GM21528 (cell line): ENCODE results near the gene CACNA1D.
A peak's percentile ranks its signal among the peaks of the same experiment; 100 is the strongest.

Experiments
- ATAC-seq: cut with Tn5 transposase; IDR thresholded peaks from one replicate; pipeline ENCODE4 v1.9.1; 2021; ENCODE audit warnings: mild to moderate bottlenecking, moderate library complexity; ENCODE audit not compliant: unreplicated experiment, low FRiP score

Gene CACNA1D

GRCh38 chr3:53524566-53524965 is 30.2 kb downstream of the CACNA1D start:
- ATAC-seq = no peak

- no peak for ATAC-seq
Observed at GRCh38 chr3:53525765-53526703, 31.6 kb downstream of the CACNA1D start.

DNA sequence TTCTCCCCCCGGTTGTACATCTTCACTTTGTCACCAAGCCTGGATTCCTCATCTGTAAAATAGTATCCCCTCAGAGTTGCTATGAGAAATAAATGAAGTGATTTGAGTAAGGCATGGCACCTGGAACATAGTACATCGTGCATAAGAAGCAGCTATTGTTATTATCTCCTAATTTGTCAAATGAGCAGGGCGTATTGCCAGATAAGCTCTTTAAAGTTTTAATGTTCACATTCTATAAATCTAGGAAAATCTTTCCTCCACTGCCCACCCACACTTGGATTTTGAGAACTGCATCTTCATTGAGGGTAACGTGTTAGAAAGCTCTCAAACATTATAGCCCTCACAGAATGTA is 32.3 kb downstream of the CACNA1D start:
- no peak for ATAC-seq

DNA sequence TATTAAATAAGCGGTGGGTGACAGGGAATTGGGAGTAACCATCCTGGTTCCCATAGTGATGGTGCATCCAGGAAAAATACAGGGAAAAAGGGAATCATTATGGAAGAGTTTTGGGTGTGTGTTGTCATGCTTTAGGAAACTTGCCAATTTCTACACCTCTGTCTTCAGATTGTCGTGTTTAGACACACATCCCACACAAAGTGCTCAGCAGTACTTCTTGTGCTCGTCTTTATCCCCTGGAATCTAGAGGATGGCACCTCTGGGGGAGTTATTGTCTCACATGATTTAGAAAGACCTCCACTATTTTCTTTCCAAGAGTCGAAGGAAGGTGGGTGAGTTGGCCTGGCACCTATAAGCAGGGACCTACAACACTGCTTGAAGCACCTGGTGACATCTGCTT is 35.8 kb downstream of the CACNA1D start:
- ATAC-seq = no peak

GRCh38 chr3:53531749-53532148 is 37.3 kb downstream of the CACNA1D start:
- no peak for ATAC-seq

DNA sequence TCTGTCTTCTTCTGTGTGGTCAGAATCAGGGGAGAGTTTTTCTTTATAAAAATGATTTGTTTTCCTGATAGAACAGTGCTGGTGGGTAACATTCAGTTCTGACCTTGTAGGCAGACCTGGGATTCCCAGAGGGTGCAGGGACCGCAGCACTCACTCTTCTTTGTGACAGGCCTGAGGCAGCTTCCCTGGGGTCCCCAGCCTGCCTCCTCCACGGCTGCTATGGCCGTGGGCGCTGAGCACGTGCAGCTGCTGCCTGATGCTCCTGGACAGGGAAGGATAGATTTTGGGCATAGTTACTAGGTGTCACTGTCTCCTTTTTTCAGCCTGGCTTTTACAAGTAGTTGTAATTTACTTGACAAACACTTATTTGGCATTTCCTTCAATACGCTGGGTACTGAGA is 39.1 kb downstream of the CACNA1D start:
- no peak for ATAC-seq

GRCh38 chr3:53534216-53534615 is 39.8 kb downstream of the CACNA1D start:
- no peak for ATAC-seq

- ATAC-seq = no peak
Observed at GRCh38 chr3:53534676-53535400, 40.4 kb downstream of the CACNA1D start.

- ATAC-seq = no peak
Observed at GRCh38 chr3:53536282-53536681, 41.9 kb downstream of the CACNA1D start.

GRCh38 chr3:53544357-53544756 is 49.9 kb downstream of the CACNA1D start:
- no peak for ATAC-seq

GRCh38 chr3:53545310-53545995 is 51.0 kb downstream of the CACNA1D start:
- ATAC-seq = no peak

DNA sequence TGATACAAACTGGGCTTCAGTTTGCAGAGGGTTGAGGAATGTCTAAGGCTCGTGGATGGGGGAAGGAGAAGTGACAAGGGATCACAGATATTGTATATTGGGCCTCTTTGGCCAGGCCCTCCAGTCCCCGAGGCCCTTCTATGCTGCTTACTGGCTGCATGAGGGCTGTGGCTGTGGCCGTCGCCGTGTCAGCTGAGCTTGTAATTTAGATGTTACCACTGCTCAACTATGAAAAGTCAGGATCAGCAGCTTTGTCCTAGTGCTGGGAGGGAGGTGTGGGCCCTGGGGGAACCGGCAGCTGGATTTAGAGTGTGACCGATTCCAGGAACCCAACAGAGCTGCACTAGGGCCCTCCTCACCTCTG is 51.6 kb downstream of the CACNA1D start:
- ATAC-seq = no peak

DNA sequence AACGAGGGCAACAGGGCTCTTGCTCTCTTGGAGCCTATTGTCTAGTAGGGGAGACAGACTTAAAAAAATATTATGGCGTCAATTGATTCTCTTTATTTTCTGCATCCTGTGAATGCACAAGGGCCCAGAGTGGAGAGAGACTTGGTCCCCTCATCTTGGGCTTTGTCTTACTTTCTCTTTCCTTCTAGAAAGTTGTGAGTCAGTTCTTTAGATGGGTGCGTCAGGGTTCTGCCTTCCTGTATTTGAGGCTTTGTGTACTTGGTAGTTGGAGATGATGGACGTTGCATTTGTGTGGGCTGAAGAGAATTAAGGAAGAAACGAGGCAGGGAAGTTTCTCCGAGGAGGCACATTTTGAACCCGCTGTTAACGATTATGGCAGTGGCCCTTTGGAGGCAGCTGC is 52.9 kb downstream of the CACNA1D start:
- no peak for ATAC-seq

GRCh38 chr3:53550005-53550620 is 55.7 kb downstream of the CACNA1D start:
- no peak for ATAC-seq

DNA sequence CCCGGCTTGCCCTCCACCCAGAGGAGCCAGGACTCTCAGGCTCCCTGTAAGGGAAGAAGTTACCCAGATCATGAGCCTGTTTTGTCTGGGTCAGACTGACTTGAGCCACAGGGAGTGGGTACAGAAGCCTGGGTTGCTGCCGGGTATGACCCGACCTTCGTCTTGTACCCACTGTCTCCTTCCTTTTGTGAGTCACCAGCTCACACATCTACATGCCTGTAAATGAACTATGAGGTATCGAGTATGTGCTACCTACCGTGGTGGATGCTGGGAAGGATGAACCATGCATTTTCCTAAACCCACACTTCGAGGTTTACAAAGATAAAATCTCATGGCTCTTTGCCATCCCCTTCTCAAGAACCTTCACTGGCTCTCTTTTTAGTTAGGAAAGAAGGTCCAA is 56.9 kb downstream of the CACNA1D start:
- ATAC-seq = no peak

DNA sequence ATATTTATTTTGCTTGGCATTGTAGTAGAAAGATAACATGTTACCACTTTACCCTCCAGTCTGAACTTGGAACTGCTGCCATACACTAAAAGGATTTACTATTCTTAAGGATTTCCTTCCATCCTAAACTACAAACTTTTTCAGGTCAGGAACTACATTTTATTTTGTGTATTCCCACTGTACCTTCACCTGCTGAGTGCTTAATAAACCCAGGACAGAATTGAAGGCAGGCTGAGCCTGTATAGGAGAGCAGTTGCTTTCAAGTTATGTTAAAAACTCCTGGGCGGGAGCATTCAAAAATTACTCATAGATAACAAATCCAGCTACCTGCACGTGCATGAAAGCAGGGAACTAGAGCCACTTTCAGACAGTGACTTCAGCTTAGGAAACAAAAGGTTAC is 58.3 kb downstream of the CACNA1D start:
- no peak for ATAC-seq

GRCh38 chr3:53553200-53553599 is 58.8 kb downstream of the CACNA1D start:
- no peak for ATAC-seq

GRCh38 chr3:53554559-53555067 is 60.2 kb downstream of the CACNA1D start:
- ATAC-seq = peak; percentile 82

DNA sequence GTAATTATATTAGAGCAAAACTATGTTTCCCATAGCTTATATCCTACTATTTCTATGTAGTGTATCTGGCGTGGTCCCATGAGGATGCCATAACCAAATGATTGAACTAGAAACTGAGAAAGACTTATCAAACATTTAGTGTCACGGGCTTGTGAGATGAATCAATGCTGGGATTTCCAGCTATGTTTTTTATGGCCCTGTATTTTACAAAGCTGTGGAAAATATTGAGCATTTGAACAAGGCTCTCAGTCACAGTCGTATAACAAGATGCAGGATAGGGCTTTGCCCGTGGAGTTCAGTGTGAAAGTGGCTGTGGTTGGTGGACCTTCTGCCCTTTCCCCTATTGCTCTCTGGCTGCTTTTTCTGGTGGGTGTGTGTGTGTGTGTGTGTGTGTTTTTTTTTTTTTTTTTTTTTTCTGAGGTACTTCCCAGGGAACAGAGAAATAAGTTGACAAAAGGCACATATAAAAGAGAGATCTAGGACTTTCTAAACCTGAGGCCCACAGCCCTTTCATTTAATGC is 60.7 kb downstream of the CACNA1D start:
- peak; percentile 66 for ATAC-seq

GRCh38 chr3:53566461-53567145 is 72.2 kb downstream of the CACNA1D start:
- ATAC-seq = no peak
